Skeletal muscle cell (primary cell): Measurements from ENCODE around the gene EIF4A3.

Source experiments
- DNase-seq: peaks from one replicate; pipeline ENCODE4 v3.0.0-alpha.2; 2010; ENCODE audit warnings: low read depth
- H3K4me3 ChIP-seq: 2 replicates; pipeline ENCODE4 v1.5.1; 2011; ENCODE audit warnings: low read depth, mild to moderate bottlenecking, control low read depth, low read length, moderate library complexity

Gene EIF4A3

DNA sequence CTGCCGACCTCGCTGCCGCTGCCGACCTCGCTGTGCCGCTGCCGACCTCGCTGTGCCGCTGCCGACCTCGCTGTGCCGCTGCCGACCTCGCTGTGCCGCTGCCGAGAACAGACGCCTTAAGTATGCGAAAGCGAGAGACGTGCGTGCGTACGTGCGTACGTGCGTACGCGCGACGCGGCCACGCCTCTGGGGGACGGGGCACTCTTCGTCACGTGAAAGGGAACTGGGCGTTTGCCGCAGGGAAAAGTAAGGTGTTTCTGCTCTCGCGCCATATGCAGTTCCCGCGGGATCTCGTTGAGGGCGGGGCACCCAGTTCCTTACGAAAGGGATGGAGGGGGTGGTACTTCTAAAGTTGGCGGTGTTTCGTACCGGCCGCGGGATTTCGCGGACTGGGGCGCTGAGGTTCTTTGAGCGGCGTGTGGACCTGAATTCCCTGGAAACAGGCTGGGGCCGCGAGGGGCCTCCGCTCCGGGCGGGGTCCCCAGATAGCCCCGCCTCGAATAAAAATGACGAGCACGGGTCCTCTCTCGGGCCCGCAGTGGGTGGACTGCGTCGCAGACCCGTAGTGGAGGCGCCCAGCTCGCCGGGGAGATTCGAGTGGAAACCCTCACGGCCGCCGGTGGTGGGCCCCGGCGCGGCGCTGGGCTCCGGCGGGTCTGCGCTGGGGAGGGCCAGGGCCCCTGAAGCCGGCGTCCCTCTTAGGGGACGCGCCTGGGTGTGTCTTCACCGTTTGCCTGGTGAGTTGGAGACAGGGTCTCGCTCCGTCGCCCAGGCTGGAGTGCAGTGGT lies at the start of gene EIF4A3:
TSS of gene EIF4A3 (minus strand) at position 94 of the 788 bp plus-strand sequence. CDS start 167 bp downstream, outside the sequence.
- H3K4me3 ChIP-seq = peak within 1 kb of the TSS; percentile 94
- peak; percentile 98 for DNase-seq

DNA sequence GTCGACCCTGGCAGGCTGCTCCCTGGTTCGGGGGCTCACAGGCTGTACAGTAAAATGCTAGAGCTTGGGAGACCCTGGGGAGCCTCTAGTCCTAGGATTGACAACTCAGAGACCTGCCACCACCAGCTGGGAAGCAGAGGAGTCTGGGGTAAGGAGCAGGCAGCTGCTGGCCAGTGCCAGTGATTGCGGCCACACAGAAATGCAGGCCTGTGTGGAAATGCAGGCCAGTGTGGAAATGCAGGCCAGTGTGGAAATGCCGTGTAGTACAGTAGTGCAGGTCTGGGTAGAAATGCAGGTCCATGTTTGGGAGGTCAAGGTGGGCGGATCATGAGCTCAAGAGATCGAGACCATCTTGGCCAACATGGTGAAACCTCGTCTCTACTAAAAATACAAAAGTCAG lies 49.7 kb upstream of the EIF4A3 start:
- no peak for DNase-seq
- no peak overlapping the region for H3K4me3 ChIP-seq

DNA sequence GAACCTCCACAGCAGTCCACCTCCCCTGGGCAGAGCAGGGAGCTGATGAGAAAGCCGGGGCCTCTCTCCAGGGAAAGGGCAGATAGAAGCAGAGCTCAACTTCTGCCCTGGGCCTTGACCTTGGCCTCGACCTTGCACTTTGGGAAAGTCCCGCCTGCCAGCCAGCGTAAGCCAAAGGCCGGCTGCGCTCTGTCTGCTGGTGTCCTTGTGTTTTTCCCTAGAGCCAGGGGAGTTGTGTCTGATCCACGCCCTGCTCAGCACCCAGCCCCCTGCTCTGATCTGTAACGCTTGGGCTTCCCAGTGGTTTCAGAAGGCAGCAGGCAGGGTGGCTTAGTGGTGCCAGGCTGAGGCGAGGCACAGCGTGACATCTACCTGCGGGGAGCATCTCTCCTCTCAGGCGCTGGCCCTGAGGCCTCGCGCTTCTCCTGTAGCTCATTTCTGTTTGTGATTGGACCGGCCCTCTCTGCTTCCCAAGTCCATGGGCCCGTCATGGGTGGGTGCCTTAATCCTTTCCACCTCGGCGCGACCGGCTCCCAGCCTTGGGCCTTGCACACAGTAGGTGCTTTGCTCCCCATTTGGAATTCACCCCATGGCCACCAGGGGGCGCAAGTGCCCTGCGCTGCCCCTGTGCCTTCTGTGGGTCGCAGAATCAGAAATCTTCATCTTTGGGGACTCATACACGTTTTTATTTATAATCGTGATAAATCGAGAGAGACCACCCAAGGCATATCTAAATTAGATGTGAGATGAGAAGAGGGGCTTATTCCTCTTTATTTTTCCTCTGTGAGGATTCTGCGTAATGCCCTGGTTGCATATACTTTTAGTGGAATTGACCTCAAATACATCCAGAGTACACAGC lies 49.0 kb upstream of the EIF4A3 start:
- DNase-seq = no peak
- H3K4me3 ChIP-seq = no peak overlapping the region

DNA sequence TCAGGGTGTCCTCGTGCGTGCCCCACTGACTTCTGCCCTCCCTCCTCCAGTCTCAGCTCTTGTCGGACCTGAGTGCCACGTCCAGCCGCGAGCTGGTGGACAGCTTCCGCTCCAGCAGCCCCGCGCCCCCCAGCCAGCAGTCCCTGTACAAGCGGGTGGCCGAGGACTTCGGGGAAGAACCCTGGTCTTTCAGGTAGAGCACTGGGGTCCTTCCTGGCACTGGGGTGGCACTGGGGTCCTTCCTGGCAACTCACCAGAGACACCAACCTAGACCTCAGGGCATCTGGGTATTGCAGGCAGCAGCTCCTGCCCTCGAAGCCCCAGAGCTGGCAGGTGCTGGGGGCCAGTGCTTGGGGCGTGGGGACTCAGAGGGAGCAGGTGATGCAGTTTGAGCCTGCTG lies 48.2 kb upstream of the EIF4A3 start:
- DNase-seq = no peak
- no peak overlapping the region for H3K4me3 ChIP-seq

DNA sequence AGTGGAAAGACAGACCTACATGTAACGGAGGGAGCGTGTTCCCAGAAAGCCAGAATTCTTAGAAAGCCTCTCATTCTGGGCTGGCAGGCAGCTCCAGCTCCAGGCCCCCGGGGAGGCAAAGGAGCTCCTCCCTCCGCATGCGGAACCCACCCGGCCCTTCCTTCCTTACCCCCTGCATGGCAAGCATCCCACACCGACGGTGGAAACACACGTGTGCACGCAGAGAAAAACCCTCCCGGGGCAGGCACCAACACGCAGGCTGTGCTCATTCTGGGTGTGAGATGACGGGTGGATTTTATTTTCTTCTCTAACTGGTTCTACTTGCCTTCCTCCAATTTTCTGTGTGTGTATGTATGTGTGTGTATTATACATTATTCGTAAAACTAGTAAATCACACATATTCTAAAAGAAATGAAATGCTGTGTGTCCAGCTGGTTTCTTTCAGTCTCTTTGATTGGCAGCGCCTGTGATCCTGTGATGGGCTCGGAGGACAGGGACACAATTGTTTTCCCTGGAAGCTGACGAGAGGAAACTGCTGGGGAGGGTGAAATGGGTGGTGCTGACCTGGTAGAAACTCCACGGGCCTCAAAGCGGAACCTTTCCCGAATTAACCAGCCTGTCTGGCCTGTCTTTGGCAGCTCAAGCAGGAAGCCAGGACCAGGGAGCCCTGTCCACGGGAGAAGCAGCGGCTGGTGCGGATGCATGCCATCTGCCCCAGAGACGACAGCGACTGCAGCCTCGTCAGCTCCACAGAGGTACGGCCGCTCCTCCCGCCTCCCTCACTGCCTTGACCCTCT lies 45.1 kb upstream of the EIF4A3 start:
- H3K4me3 ChIP-seq = no peak overlapping the region
- DNase-seq = no peak

DNA sequence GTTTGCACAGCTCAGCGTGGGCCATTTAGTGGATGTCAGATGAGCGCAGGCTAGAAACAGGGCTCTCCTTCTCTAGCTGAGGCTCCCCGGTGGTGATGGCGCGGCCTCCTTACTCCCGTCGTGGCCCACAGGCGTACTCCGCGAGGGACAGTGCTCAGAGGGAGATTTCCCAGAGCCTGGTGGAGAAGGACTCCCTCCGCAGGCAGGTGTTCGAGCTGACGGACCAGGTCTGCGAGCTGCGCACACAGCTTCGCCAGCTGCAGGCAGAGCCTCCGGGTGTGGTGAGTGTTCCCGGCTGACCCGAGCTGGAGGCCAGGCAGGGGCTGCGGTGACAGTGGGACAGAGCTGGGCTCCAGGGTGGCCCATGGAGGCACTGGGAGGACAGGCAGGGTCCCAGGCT lies 44.3 kb upstream of the EIF4A3 start:
- no peak for DNase-seq
- no peak overlapping the region for H3K4me3 ChIP-seq

DNA sequence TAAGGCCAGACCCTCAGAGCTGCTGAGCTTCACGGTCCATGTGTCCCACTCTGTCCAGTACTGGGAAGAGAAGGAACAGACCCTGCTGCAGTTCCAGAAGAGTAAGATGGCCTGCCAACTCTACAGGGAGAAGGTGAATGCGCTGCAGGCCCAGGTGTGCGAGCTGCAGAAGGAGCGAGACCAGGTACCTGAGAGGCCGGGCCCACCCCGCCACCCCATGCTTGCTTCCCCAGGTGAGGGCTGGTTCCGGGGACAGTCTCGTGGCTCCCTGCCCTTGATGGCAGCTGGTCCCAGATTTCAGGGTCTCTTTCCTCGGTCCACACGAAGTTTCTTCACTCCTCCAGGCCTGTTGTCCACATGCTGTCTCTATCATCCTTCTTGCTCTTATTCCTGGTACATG lies 43.8 kb upstream of the EIF4A3 start:
- DNase-seq = no peak
- H3K4me3 ChIP-seq = no peak overlapping the region

DNA sequence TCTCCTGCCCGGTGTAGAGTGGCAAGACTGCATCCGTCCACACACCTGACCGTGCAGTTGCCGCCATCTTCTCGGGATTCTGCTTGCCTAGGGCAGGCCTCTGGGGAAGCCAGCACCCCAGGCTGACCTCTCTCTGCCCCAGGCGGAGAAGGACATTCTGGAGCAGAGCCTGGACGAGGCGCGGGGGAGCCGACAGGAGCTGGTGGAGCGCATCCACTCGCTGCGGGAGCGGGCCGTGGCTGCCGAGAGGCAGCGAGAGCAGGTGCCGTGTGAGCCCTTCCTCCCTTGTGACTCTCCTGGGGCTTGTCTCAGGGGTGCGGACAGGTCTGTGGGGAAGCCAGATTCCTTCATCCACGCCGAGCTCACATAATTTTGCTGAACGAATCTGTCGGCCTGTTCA lies 42.7 kb upstream of the EIF4A3 start:
- no peak overlapping the region for H3K4me3 ChIP-seq
- DNase-seq = no peak

DNA sequence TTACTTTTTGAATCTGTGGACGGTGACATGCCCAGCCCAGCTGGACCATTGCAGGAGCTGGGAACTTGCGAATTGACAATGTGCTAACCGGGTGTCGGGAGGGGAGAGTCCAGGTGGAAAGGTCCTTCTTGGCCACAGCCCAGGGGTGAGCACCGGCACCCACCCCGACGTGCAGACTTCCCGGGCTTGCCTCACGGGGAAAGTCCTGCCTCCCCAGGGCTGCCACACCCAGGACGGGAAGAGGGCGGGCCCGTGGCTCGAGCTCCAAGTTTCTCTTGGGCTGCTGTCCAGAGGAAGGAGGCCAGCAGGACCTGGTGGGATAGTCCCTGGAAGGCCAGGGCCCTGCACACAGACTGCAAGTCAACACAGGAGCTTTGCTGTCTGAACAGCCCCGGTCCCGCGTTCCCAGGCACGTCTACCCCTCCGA lies 40.6 kb upstream of the EIF4A3 start:
- peak overlapping the region; percentile 12 for H3K4me3 ChIP-seq
- no peak for DNase-seq

DNA sequence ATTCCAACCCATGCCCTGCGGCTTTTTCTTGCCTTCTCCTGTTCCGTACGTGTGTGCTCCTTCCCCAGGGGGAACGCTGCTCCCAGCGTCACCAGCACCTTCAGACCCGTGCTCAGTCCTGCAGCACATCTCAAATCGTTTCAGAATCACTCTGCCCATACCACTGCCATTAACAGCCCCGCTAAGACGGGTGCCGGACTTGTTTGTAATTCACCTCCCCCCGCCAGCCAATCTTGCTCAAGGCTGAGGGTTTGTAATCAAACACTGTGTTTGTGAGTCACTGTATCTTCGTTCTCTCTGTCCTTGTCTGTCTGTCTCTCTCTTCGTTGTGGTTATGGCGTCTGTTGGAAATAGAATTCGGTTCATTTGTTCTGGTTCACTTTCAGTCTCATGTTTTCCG lies 40.2 kb upstream of the EIF4A3 start:
- no peak overlapping the region for H3K4me3 ChIP-seq
- DNase-seq = peak; percentile 10

DNA sequence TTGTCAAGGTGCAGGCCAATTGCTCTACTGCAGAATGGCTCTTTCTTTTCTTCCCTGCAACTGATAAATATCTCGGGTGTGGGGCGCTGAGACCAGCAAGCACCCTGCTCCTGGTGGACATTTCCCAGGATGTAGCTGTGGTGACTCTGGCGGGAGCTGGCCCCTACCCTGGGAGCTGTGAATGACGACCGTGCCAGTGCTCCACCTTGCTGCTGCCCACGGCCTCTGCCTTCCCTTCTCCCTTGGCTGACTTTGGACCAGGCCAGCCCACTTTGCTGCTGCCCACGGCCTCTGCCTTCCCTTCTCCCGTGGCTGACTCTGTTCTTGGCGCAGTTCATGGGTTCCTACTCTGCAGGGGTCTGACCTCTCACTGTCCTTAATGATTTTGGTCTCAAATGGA lies 39.0 kb upstream of the EIF4A3 start:
- DNase-seq = no peak
- H3K4me3 ChIP-seq = no peak overlapping the region

DNA sequence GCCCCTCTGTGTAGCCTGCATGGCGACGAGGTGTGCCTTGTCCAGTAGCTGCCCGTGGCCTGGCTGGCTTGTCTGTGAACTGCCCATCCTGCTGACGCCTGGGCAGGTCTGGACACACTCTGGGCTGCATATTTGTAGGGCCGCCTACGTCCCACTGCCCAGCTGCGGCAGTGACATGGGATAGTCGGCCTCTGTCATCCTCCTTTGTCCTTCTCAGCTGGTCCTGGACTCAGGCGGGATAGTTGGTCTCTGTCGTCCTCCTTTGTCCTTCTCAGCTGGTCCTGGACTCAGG lies 37.4 kb upstream of the EIF4A3 start:
- DNase-seq = no peak
- H3K4me3 ChIP-seq = no peak overlapping the region

DNA sequence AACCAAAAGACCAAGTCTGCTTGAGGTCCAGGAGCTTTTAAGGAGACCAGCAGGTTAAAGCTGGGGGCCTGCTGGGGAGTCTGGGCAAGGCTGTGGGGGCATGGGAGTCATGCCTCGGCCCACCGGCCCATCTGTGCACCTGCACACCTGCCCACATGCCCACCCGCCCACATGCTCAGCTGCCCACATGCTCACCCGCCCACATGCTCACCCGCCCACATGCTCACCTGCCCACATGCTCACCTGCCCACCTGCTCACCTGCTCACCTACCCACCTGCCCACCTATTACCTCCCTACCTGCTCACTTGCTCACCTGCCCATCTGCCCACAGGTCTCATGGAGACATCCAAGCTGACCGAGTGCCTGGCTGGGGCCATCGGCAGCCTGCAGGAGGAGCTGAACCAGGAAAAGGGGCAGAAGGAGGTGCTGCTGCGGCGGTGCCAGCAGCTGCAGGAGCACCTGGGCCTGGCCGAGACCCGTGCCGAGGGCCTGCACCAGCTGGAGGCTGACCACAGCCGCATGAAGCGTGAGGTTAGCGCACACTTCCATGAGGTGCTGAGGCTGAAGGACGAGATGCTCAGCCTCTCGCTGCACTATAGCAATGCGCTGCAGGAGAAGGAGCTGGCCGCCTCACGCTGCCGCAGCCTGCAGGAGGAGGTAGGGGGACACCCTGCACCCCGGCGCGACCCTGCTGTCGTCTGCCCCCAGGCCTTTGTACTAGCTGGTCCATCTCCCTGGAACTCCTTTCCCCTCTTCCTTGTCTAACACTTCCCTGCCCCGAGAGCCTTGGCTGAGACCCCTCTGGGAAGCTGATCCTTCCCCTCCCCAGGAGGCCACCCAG lies 36.9 kb upstream of the EIF4A3 start:
- no peak overlapping the region for H3K4me3 ChIP-seq
- no peak for DNase-seq

DNA sequence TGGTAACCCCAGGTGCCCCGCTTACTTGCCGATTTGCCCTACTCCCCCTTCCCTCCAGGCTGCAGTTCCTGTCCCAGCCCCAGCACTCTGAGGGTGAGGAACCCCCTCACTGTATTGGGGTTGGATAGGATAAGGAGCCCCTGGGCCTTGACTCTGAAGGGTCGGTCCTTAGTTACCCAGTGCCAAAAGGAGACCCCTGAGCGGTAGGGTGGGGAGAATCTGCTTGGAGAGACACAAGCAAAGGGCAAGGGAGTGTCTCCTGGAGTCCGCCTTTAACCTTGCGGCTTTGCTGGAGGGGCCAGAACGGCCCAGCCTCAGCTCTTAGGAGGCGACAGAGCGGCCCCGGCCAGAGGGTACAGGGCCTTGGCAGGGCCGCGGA lies 35.9 kb upstream of the EIF4A3 start:
- no peak overlapping the region for H3K4me3 ChIP-seq
- no peak for DNase-seq

DNA sequence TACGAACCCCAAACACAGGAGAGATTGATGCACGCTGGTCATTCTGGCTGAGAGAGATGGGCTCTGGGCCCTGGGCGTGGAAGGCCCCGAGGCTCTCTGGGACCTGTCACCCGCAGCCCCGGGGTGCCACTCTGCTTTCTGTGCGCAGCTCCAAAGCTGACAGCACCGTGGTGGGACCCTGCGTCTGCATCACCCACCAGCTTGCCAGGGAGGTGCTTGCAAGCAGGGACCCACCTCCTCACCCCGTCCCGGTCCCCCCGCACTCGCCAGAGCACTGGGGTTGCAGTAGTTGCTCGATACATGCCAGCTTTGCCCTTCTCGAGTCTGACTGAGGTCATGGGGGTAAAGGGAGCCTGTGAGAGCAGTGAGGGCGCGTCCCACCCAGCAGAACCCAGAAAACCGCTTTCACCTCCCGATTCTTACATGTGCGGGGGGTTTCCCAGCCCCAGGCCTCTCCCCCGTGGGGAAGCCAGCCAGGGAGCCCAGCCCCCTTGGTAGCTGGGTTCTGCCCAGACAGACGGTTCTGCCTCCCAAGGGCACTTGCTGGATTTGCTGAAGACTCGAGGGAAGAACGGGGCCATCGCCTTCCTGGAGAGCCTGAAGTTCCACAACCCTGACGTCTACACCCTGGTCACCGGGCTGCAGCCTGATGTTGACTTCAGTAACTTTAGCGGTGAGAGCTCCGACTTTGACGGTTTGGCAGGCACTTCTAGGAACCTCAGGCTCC lies 35.4 kb upstream of the EIF4A3 start:
- no peak for DNase-seq
- H3K4me3 ChIP-seq = no peak overlapping the region

DNA sequence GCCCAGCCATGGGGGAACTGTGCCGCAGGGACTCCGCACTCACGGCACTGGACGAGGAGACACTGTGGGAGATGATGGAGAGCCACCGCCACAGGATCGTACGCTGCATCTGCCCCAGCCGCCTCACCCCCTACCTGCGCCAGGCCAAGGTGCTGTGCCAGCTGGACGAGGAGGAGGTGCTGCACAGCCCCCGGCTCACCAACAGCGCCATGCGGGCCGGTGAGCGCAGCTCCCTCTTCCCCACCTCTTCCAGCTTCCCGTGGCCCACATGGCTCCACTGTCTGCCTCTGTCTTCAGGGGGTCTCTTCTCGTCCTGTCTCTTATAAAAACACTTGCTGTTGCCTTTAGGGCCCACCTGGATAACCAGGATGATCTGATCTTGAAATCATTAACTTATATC lies 34.5 kb upstream of the EIF4A3 start:
- no peak overlapping the region for H3K4me3 ChIP-seq
- DNase-seq = no peak

DNA sequence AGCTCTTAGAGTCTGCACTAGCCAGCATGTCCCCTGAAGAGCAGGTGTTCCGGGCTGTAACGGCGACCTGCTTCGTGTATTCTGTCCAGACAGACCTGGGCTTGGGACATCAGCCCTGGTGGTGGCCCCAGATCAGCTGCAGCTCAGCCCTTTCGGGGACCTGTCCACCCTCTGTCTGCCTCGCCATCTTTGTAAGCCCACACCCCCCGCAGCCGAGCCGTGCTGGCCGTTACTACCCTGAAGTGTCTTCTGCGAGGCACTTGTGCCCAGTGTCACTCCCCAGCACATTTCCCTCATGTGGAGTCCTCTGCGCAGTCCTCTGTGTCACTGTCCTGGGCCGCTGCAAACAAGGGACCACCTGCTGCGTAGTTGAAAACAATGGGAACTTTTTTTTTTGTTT lies 33.3 kb upstream of the EIF4A3 start:
- no peak for DNase-seq
- no peak overlapping the region for H3K4me3 ChIP-seq

DNA sequence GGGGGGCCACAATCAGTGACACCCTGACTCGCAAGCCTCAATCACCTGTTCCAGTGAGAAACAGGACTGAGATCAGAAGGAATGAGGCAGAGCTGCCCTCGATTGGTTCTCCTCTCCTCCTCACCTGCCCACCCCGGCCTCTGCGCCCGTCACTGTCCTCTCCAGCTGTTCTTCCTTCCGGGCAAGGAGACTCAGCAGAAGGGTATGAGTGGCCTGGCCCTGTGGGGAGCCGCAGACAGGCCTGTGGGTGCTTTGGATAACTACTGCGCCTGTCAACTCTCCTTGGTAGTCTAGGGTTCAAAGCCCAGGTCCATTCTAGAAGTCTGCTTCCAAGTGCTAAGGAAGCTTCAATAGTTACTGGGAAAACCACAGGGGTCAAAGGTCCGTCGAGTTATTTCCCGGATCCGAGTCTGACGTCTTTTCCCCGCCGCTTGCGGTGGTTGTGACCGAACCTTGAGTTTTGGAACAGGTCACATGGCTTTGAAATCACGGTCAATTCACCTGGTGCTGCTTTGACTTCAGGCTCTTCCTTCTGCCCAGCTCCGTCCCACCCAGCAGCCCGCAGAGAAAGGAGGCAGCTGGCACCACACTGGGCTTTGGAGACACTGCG lies 31.2 kb upstream of the EIF4A3 start:
- no peak overlapping the region for H3K4me3 ChIP-seq
- DNase-seq = no peak
